GM19238 (cell line): Measurements from ENCODE around the gene ERCC8.
"Not testable (repeated sequence)": the region's sequence is repeated elsewhere in the genome, so short reads cannot be mapped to it uniquely, and the experiment has no call there.

Source experiments
- DNase-seq: peaks from one replicate; pipeline ENCODE4 v3.0.0; 2011; ENCODE audit warnings: low spot score; ENCODE audit not compliant: insufficient read length

ERCC8 gene

GRCh38 chr5:60916646-60917045, 28.2 kb downstream of the ERCC8 start:
- no peak for DNase-seq

GRCh38 chr5:60903356-60903755, 41.5 kb downstream of the ERCC8 start:
- no peak for DNase-seq

- no peak for DNase-seq
Observed at GRCh38 chr5:60896991-60897390, 47.9 kb downstream of the ERCC8 start.

GRCh38 chr5:60893521-60893920, 51.3 kb downstream of the ERCC8 start:
- DNase-seq: no peak

- no peak for DNase-seq
Observed at GRCh38 chr5:60891667-60892066, 53.2 kb downstream of the ERCC8 start.

- no peak for DNase-seq
Observed at GRCh38 chr5:60888359-60889061, 56.4 kb downstream of the ERCC8 start.

GRCh38 chr5:60887746-60888145, 57.1 kb downstream of the ERCC8 start:
- no peak for DNase-seq

- no peak for DNase-seq
Observed at GRCh38 chr5:60887096-60887495, 57.8 kb downstream of the ERCC8 start.

- DNase-seq: no peak
Observed at GRCh38 chr5:60886158-60886557, 58.7 kb downstream of the ERCC8 start.

- peak; percentile 3 for DNase-seq
Observed at GRCh38 chr5:60883229-60883628, 61.6 kb downstream of the ERCC8 start.

- no peak for DNase-seq
Observed at GRCh38 chr5:60872892-60873291, 72.0 kb downstream of the ERCC8 start.

- no peak for DNase-seq
Observed at GRCh38 chr5:60870857-60871256, 74.0 kb downstream of the ERCC8 start.

- DNase-seq: not testable (repeated sequence)
Observed at GRCh38 chr5:60860572-60860971, 84.3 kb downstream of the ERCC8 start.

GRCh38 chr5:60856066-60856465, 88.8 kb downstream of the ERCC8 start:
- DNase-seq: no peak

- no peak for DNase-seq
Observed at GRCh38 chr5:60852940-60853339, 91.9 kb downstream of the ERCC8 start.

- no peak for DNase-seq
Observed at GRCh38 chr5:60852317-60852716, 92.6 kb downstream of the ERCC8 start.

GRCh38 chr5:60851626-60852025, 93.2 kb downstream of the ERCC8 start:
- DNase-seq: no peak

- DNase-seq: no peak
Observed at GRCh38 chr5:60846298-60846697, 98.6 kb downstream of the ERCC8 start.

GRCh38 chr5:60843936-60844905, 100.6 kb downstream of the ERCC8 start, which contains the start of gene ELOVL7:
Gene ELOVL7 (minus strand): TSS chr5:60844269. CDS start chr5:60787397, 56,872 bp downstream.
- peak; percentile 70 for DNase-seq

GRCh38 chr5:60843386-60843935, 101.4 kb downstream of the ERCC8 start:
- no peak for DNase-seq

GRCh38 chr5:60842871-60843385, 101.9 kb downstream of the ERCC8 start:
- no peak for DNase-seq

- DNase-seq: no peak
Observed at GRCh38 chr5:60841361-60841760, 103.5 kb downstream of the ERCC8 start.
